ENCODE data around the gene SPRED2. TPM values are rescaled to one million over a fixed set of nuclear protein-coding genes. Genes with fewer than 3 reads are reported as not detected.

SPRED2 gene
- total RNA-seq (10 to 100 TPM; 10.2 to 24.4 (median 17.5) TPM), polyA plus RNA-seq (10 to 100 TPM in 1 of 2 donors, 1 to 10 TPM in 1; 7.0 to 14.8 TPM)
- long read RNA-seq, donor 1, partial matches to known transcripts = 1 of 1 reads
- long read RNA-seq, donor 1, other reads (novel, unspliced or antisense) = 0 of 1 reads
- long read RNA-seq, donor 2, partial matches to known transcripts = 1 of 8 reads
- long read RNA-seq, donor 2, other reads (novel, unspliced or antisense) = 7 of 8 reads
- long read RNA-seq, donor 3, partial matches to known transcripts = 0 of 3 reads
- long read RNA-seq, donor 3, other reads (novel, unspliced or antisense) = 3 of 3 reads

GRCh38 chr2:65432227-65433190 is at the start of gene SPRED2:
SPRED2 (minus strand) TSS chr2:65432599; CDS start chr2:65431987, 612 bp downstream.
- Histone ChIP-seq H3K9me3 (no peaks in the 10 kb centered on the region), H3K36me3 (no peaks in the 10 kb centered on the region), H3K27me3 (peaks cover 0 to 4% (median 0%) of the 10 kb centered on the region in 9 donors), H3K4me3 (peak within 1 kb of the TSS; percentile 58 to 98 (median 89)), H3K4me1 (peaks cover 0 to 46% (median 28%) of the 10 kb centered on the region in 12 donors), H3K27ac (peak within 1 kb of the TSS; percentile 88 to 98 (median 92))
- DNase-seq (peak; percentile 95 to 97 (median 97)), ATAC-seq (peak; percentile 55 to 77 (median 62))
- WGBS, 4 donors = 0 to 2% (median 1%) methylated on average over 65 to 68 of the region's 68 CpGs
- peak in 1 of 2 donors; percentile 66 for TF ChIP-seq POLR2A (IDR thresholded peaks at IDR 0.05)
- TF ChIP-seq, protein P1, sequence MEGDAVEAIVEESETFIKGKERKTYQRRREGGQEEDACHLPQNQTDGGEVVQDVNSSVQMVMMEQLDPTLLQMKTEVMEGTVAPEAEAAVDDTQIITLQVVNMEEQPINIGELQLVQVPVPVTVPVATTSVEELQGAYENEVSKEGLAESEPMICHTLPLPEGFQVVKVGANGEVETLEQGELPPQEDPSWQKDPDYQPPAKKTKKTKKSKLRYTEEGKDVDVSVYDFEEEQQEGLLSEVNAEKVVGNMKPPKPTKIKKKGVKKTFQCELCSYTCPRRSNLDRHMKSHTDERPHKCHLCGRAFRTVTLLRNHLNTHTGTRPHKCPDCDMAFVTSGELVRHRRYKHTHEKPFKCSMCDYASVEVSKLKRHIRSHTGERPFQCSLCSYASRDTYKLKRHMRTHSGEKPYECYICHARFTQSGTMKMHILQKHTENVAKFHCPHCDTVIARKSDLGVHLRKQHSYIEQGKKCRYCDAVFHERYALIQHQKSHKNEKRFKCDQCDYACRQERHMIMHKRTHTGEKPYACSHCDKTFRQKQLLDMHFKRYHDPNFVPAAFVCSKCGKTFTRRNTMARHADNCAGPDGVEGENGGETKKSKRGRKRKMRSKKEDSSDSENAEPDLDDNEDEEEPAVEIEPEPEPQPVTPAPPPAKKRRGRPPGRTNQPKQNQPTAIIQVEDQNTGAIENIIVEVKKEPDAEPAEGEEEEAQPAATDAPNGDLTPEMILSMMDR (IDR thresholded peaks at IDR 0.05) = peak in 4 of 12 donors; percentile 17 to 41 (median 26)
- intact Hi-C loops (cut with DNase I) = loop anchor here in 9 of 10 donors (1.0 to 10.0 kb wide), 13 partner anchors 50 to 778 kb away; partner anchors contain the start of genes ACTR2 (in 1 of the 9) and SERTAD2 (in 1 of the 9)

GRCh38 chr2:65481961-65482360 is 49.6 kb upstream of the SPRED2 start:
- intact Hi-C loops (cut with DNase I) = no loop called here
- Histone ChIP-seq H3K36me3 (no peaks in the 10 kb centered on the region), H3K4me1 (peaks cover 0 to 15% (median 4%) of the 10 kb centered on the region in 12 donors), H3K9me3 (no peaks in the 10 kb centered on the region), H3K27me3 (no peaks in the 10 kb centered on the region), H3K4me3 (no peak overlapping the region), H3K27ac (no peak overlapping the region)
- no peak for DNase-seq
- no peak for ATAC-seq
- WGBS, 4 donors = 97 to 100% (median 98%) methylated on average over 2 of the region's 2 CpGs
- TF ChIP-seq, protein P1 (IDR thresholded peaks at IDR 0.05) = no peak
- TF ChIP-seq POLR2A (IDR thresholded peaks at IDR 0.05) = no peak

DNA sequence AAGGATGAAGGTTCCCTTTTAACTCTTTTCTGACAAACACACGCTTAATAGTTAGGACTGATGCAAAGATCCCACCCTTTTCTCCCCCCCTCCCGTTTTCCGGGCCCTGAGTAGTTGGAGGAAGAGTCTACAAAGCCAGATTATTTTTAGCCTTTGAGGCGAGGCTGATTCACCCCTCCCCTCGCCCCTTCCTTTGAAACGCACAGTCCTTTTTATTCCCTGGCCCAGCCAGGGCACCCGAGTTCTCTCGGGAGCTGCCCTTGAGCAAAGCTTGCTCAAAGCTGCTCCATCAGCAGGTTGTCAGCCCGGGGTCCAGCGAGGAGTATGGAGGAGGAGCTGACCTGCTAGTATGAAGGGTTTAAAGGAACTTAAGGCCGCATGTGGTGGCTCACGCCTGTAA is 47.1 kb upstream of the SPRED2 start:
- peak; percentile 30 to 90 (median 76) for ATAC-seq
- no peaks in the 10 kb centered on the region for H3K27me3 ChIP-seq
- H3K27ac ChIP-seq = peak overlapping the region in 5 of 12 donors; percentile 4 to 54 (median 44)
- no peak overlapping the region for H3K4me3 ChIP-seq
- DNase-seq = peak; percentile 20 to 73 (median 38)
- H3K9me3 ChIP-seq = peaks cover 0 to 4% (median 0%) of the 10 kb centered on the region in 12 donors
- H3K36me3 ChIP-seq = no peaks in the 10 kb centered on the region
- TF ChIP-seq, protein P1 (IDR thresholded peaks at IDR 0.05) = no peak
- TF ChIP-seq POLR2A (IDR thresholded peaks at IDR 0.05) = no peak
- peaks cover 0 to 15% (median 4%) of the 10 kb centered on the region in 12 donors for H3K4me1 ChIP-seq
- intact Hi-C loops (cut with DNase I) = no loop called here
- WGBS, 4 donors = 34 to 46% (median 43%) methylated on average over 10 to 12 of the region's 12 CpGs
